PC-3 (cell line): ENCODE results near the gene WNK1. TPM values are rescaled to one million over a fixed set of nuclear protein-coding genes. Genes with fewer than 3 reads are reported as not detected.

Experiments
- ATAC-seq: fragments of 200-7000 bp; cut with Tn5 transposase; 2 replicates; pipeline ENCODE4 v1.9.1; 2020; ENCODE audit warnings: mild to moderate bottlenecking, moderate library complexity
- BruUV-seq: library from RNA; stranded (reverse); fragments of 400-500 nt; replicated peaks from 2 replicates; lab custom pipeline; 2021; lab: Mats Ljungman, UMichigan
- CTCF ChIA-PET: fragments of 300-600 bp; sonication (Branson Sonifier 250); formaldehyde crosslinking; loops from one replicate; lab custom pipeline; 2022; ENCODE audit warnings: antibody characterized with exemption; lab: Charles Lee
- POLR2A ChIA-PET: fragments of 300-600 bp; sonication (Branson Sonifier 250); formaldehyde crosslinking; loops from one replicate; lab custom pipeline; 2022; ENCODE audit warnings: antibody characterized with exemption; ENCODE audit not compliant: unreplicated experiment; lab: Charles Lee
- DNase-seq: peaks from one replicate; pipeline ENCODE4 v3.0.0-alpha.2; 2015
- H2AFZ ChIP-seq: fragments of 300-600 bp; sonication (generic); 2 replicates; pipeline ENCODE4 v1.6.0; 2016; ENCODE audit warnings: antibody characterized with exemption, low read length
- H3F3A ChIP-seq: fragments of 300-600 bp; sonication (generic); one replicate; pipeline ENCODE4 v1.6.0; 2017; ENCODE audit warnings: antibody characterized with exemption, low read length, control low read depth, mild to moderate bottlenecking; ENCODE audit not compliant: unreplicated experiment
- H3K27ac ChIP-seq: fragments of 300-600 bp; sonication (generic); 2 replicates; pipeline ENCODE4 v1.5.1; 2016; ENCODE audit warnings: mild to moderate bottlenecking, low read length
- H3K27me3 ChIP-seq: fragments of 300-600 bp; sonication (generic); 2 replicates; pipeline ENCODE4 v1.6.1; 2016; ENCODE audit warnings: low read length, mixed read lengths
- H3K36me3 ChIP-seq: fragments of 300-600 bp; sonication (generic); 2 replicates; pipeline ENCODE4 v1.6.1; 2016; ENCODE audit warnings: low read depth, mixed run types, low read length, mixed read lengths
- H3K4me1 ChIP-seq: fragments of 300-600 bp; sonication (generic); 2 replicates; pipeline ENCODE4 v1.5.1; 2016; ENCODE audit warnings: low read length; ENCODE audit not compliant: insufficient read depth
- H3K4me2 ChIP-seq: fragments of 300-600 bp; sonication (generic); 2 replicates; pipeline ENCODE4 v1.6.0; 2016; ENCODE audit warnings: low read length
- H3K4me3 ChIP-seq: fragments of 300-600 bp; sonication (generic); 2 replicates; pipeline ENCODE4 v1.5.1; 2016; ENCODE audit warnings: mild to moderate bottlenecking, low read length, mixed read lengths
- H3K79me2 ChIP-seq: fragments of 300-600 bp; sonication (generic); 2 replicates; pipeline ENCODE4 v1.6.1; 2017; ENCODE audit warnings: low read length, mixed read lengths
- H3K9ac ChIP-seq: fragments of 300-600 bp; sonication (generic); 2 replicates; pipeline ENCODE4 v1.6.0; 2016; ENCODE audit warnings: mild to moderate bottlenecking, low read length
- H3K9me2 ChIP-seq: fragments of 300-600 bp; sonication (generic); replicated peaks from 2 replicates; pipeline ENCODE4 v1.6.1; 2016; ENCODE audit warnings: mixed run types, low read length, mixed read lengths
- H3K9me3 ChIP-seq: fragments of 300-600 bp; sonication (generic); 2 replicates; pipeline ENCODE4 v1.6.1; 2016; ENCODE audit warnings: low read length, mixed read lengths
- H4K20me1 ChIP-seq: fragments of 300-600 bp; sonication (generic); 2 replicates; pipeline ENCODE4 v1.6.1; 2016; ENCODE audit warnings: low read length, mixed read lengths
- CTCF ChIP-seq: fragments of 300-600 bp; sonication (generic); conservative IDR thresholded peaks from 2 replicates; pipeline ENCODE4 v1.5.1; 2017; ENCODE audit warnings: antibody characterized with exemption, low read depth, mild to moderate bottlenecking, low read length
- EZH2 ChIP-seq: fragments of 300-600 bp; sonication (generic); IDR thresholded peaks from one replicate; pipeline ENCODE4 v1.6.1; 2017; ENCODE audit warnings: antibody characterized with exemption, mild to moderate bottlenecking, low read length; ENCODE audit not compliant: unreplicated experiment
- EZH2phosphoT487 ChIP-seq: fragments of 300-600 bp; sonication (generic); IDR thresholded peaks from 2 replicates; pipeline ENCODE4 v1.6.1; 2018; ENCODE audit warnings: mild to moderate bottlenecking, antibody characterized with exemption, low read length, borderline replicate concordance
- intact Hi-C: fragments of 100-400 bp; cut with micrococcal nuclease; formaldehyde crosslinking; loops from 2 replicates; pipeline ENCODE4 v1.9.0; 2023
- total RNA-seq: library from RNA; depleted of rRNA; stranded (reverse); fragments of >200 nt; gene quantifications from 2 replicates; pipeline ENCODE4 v1.2.3, GENCODE V29; 2014

Gene WNK1
- total RNA-seq, 1 experiment from 2014 or later = 44.5 TPM

GRCh38 chr12:912466-913235, 160.3 kb downstream of the WNK1 start:
- Histone ChIP-seq H3K27me3 (no peaks in the 10 kb centered on the region), H3K4me2 (peak overlapping the region; percentile 77), H3F3A (peaks cover 10% of the 10 kb centered on the region), H3K9ac (peak overlapping the region; percentile 91), H2AFZ (no peak overlapping the region), H3K27ac (peak overlapping the region; percentile 99), H3K4me1 (peaks cover 32% of the 10 kb centered on the region), H4K20me1 (no peaks in the 10 kb centered on the region), H3K79me2 (no peaks in the 10 kb centered on the region), H3K36me3 (peaks cover 46% of the 10 kb centered on the region; the same call in 1 of the 2 replicates), H3K9me2 (no peaks in the 10 kb centered on the region), H3K4me3 (no peak overlapping the region), H3K9me3 (no peaks in the 10 kb centered on the region)
- no peak for DNase-seq
- no peak for TF ChIP-seq EZH2
- TF ChIP-seq EZH2phosphoT487 = no peak
- ChIA-PET CTCF (no interaction called here), POLR2A (no interaction called here)
- no TSS peak for BruUV-seq
- intact Hi-C loops = no loop called here
- no peak for ATAC-seq

- Histone ChIP-seq H3K9ac (peak overlapping the region; percentile 91), H3K27ac (peak overlapping the region; percentile 99), H2AFZ (no peak overlapping the region), H3K4me2 (peak overlapping the region; percentile 77), H3F3A (peaks cover 10% of the 10 kb centered on the region), H3K27me3 (no peaks in the 10 kb centered on the region), H3K4me1 (peaks cover 32% of the 10 kb centered on the region), H3K9me3 (no peaks in the 10 kb centered on the region), H3K79me2 (no peaks in the 10 kb centered on the region), H4K20me1 (no peaks in the 10 kb centered on the region), H3K36me3 (peaks cover 45% of the 10 kb centered on the region; the same call in 1 of the 2 replicates), H3K9me2 (no peaks in the 10 kb centered on the region), H3K4me3 (peak overlapping the region; percentile 38)
- ChIA-PET POLR2A (interaction anchor here (0.7 kb wide), 1 partner anchor 121 kb away, joined by 3 read pairs; no protein-coding TSS in a partner anchor), CTCF (interaction anchor here (1.2 kb wide), 1 partner anchor 179 kb away, joined by 3 read pairs; no protein-coding TSS in a partner anchor)
- intact Hi-C loops = no loop called here
- no TSS peak for BruUV-seq
- ATAC-seq = peak; percentile 95
- TF ChIP-seq EZH2phosphoT487 (no peak), CTCF (no peak), EZH2 (no peak)
- DNase-seq = peak; percentile 96
These were observed 161.7 kb downstream of the WNK1 start for GRCh38 chr12:913919-914698.

- Histone ChIP-seq H3K27me3 (no peaks in the 10 kb centered on the region), H3K9me2 (no peaks in the 10 kb centered on the region), H3K4me1 (peaks cover 32% of the 10 kb centered on the region), H3K4me3 (no peak overlapping the region), H3K27ac (peak overlapping the region; percentile 99), H3K79me2 (no peaks in the 10 kb centered on the region), H2AFZ (no peak overlapping the region), H3K9me3 (no peaks in the 10 kb centered on the region), H4K20me1 (no peaks in the 10 kb centered on the region), H3F3A (peaks cover 10% of the 10 kb centered on the region), H3K36me3 (peaks cover 38% of the 10 kb centered on the region; the same call in 1 of the 2 replicates), H3K4me2 (peak overlapping the region; percentile 47), H3K9ac (peak overlapping the region; percentile 91)
- ATAC-seq (peak; percentile 5; the same call in 1 of the 2 replicates), DNase-seq (peak; percentile 32)
- ChIA-PET POLR2A (interaction anchor here (0.6 kb wide), 1 partner anchor 660 kb away, joined by 10 read pairs; no protein-coding TSS in a partner anchor), CTCF (interaction anchor here (1.2 kb wide), 1 partner anchor 178 kb away, joined by 3 read pairs; no protein-coding TSS in a partner anchor)
- BruUV-seq = no TSS peak
- TF ChIP-seq CTCF (no peak), EZH2phosphoT487 (no peak), EZH2 (no peak)
- intact Hi-C loops = no loop called here
These were observed 162.7 kb downstream of the WNK1 start for GRCh38 chr12:915090-915489.
